Measurements from ENCODE around the gene MICU2. TPM values are rescaled to one million over a fixed set of nuclear protein-coding genes. Genes with fewer than 3 reads are reported as not detected.

Gene MICU2
- total RNA-seq, 2 donors from 2014 or later: 56.7 to 90.9 TPM

GRCh38 chr13:21463424-21463823 lies 140.5 kb downstream of the MICU2 start:
- TF ChIP-seq POLR2AphosphoS5 (IDR thresholded peaks at IDR 0.05): no peak
- DNase-seq (ENCODE audit: low spot score): no peak
- Histone ChIP-seq H3K36me3 (no peaks in the 10 kb centered on the region), H3K4me3 (no peak overlapping the region), H3K27ac (no peak overlapping the region), H3K27me3 (replicated peaks; ENCODE audit: insufficient read depth) (no peaks in the 10 kb centered on the region), H3K4me1 (replicated peaks) (no peaks in the 10 kb centered on the region), H3K9me3 (no peaks in the 10 kb centered on the region)
- intact Hi-C loops (cut with DNase I): no loop called here

GRCh38 chr13:21461131-21461530 lies 142.8 kb downstream of the MICU2 start:
- H3K27ac ChIP-seq: no peak overlapping the region
- 80% methylated on average over 3 of the region's 3 CpGs for WGBS

GRCh38 chr13:21458813-21459701 lies 144.9 kb downstream of the MICU2 start, which contains the start of gene ZDHHC20:
ZDHHC20 (minus strand) TSS chr13:21459303; CDS start chr13:21459171, 132 bp downstream.
- Histone ChIP-seq H3K27ac (peak within 1 kb of the TSS; percentile 82 to 90), H3K4me1 (replicated peaks) (peaks cover 3% of the 10 kb centered on the region), H3K36me3 (no peaks in the 10 kb centered on the region), H3K4me3 (peak within 1 kb of the TSS; percentile 93 to 97), H3K27me3 (replicated peaks; ENCODE audit: insufficient read depth) (no peaks in the 10 kb centered on the region), H3K9me3 (no peaks in the 10 kb centered on the region)
- peak; percentile 82 for DNase-seq (ENCODE audit: low spot score)
- intact Hi-C loops (cut with DNase I): loop anchor here (5.0 kb wide), 1 partner anchor 162 kb away; no protein-coding TSS in a partner anchor
- TF ChIP-seq POLR2AphosphoS5 (IDR thresholded peaks at IDR 0.05) (peak; percentile 29), POLR2A (IDR thresholded peaks at IDR 0.05) (peak; percentile 89), CTCF (IDR thresholded peaks at IDR 0.05) (no peak)
- under 1% methylated on average over 74 of the region's 107 CpGs for WGBS

More at GRCh38 chr13:21461131-21461530, 142.8 kb downstream of the MICU2 start:
- Histone ChIP-seq H3K27me3 (replicated peaks; ENCODE audit: insufficient read depth) (no peaks in the 10 kb centered on the region), H3K9me3 (no peaks in the 10 kb centered on the region), H3K4me1 (replicated peaks) (peaks cover 3% of the 10 kb centered on the region), H3K36me3 (no peaks in the 10 kb centered on the region), H3K4me3 (no peak overlapping the region)
- intact Hi-C loops (cut with DNase I): no loop called here
- DNase-seq (ENCODE audit: low spot score): no peak
- TF ChIP-seq POLR2AphosphoS5 (IDR thresholded peaks at IDR 0.05): no peak

- Histone ChIP-seq H3K9me3 (no peaks in the 10 kb centered on the region), H3K27ac (peak overlapping the region; percentile 82 to 90), H3K4me3 (peak overlapping the region; percentile 93 to 97), H3K36me3 (no peaks in the 10 kb centered on the region), H3K4me1 (replicated peaks) (peaks cover 3% of the 10 kb centered on the region), H3K27me3 (replicated peaks; ENCODE audit: insufficient read depth) (no peaks in the 10 kb centered on the region)
- intact Hi-C loops (cut with DNase I): loop anchor here (5.0 kb wide), 1 partner anchor 161 kb away; no protein-coding TSS in a partner anchor
- peak; percentile 64 for DNase-seq (ENCODE audit: low spot score)
- peak; percentile 16 for TF ChIP-seq POLR2AphosphoS5 (IDR thresholded peaks at IDR 0.05)
- no peak for TF ChIP-seq POLR2A (IDR thresholded peaks at IDR 0.05)
- TF ChIP-seq CTCF (IDR thresholded peaks at IDR 0.05): no peak
- WGBS: 0% methylated on average over 16 of the region's 16 CpGs
Measured at GRCh38 chr13:21458451-21458812, 145.5 kb downstream of the MICU2 start.

GRCh38 chr13:21453387-21454081 lies 150.4 kb downstream of the MICU2 start:
- WGBS: 86% methylated on average over 6 of the region's 6 CpGs
- H3K9me3 ChIP-seq: no peaks in the 10 kb centered on the region
- H3K4me1 ChIP-seq (replicated peaks): peaks cover 3% of the 10 kb centered on the region
- no peaks in the 10 kb centered on the region for H3K27me3 ChIP-seq (replicated peaks; ENCODE audit: insufficient read depth)
- intact Hi-C loops (cut with DNase I): no loop called here
- no peak overlapping the region for H3K4me3 ChIP-seq
- H3K36me3 ChIP-seq: no peaks in the 10 kb centered on the region
- no peak overlapping the region for H3K27ac ChIP-seq
- no peak for TF ChIP-seq POLR2AphosphoS5 (IDR thresholded peaks at IDR 0.05)
- no peak for TF ChIP-seq CTCF (IDR thresholded peaks at IDR 0.05)
- no peak for TF ChIP-seq POLR2A (IDR thresholded peaks at IDR 0.05)
- DNase-seq (ENCODE audit: low spot score): no peak

Data from prostate gland (tissue), 2 donors.